NCI-H345 (cell line): Measurements from ENCODE around the gene PLCB1.

Source experiments
- DNase-seq: peaks from one replicate; lab custom pipeline; 2025; lab: John Stamatoyannopoulos, UW

Gene PLCB1

GRCh38 chr20:8507231-8507630 lies 375.2 kb downstream of the PLCB1 start:
- DNase-seq: no peak

- no peak for DNase-seq
These were observed 377.7 kb downstream of the PLCB1 start for GRCh38 chr20:8509809-8510208.

GRCh38 chr20:8510808-8511207 lies 378.7 kb downstream of the PLCB1 start:
- DNase-seq: no peak

- DNase-seq: no peak
These were observed 379.9 kb downstream of the PLCB1 start for GRCh38 chr20:8512003-8512402.

GRCh38 chr20:8515810-8516435 lies 383.9 kb downstream of the PLCB1 start:
- DNase-seq: no peak

GRCh38 chr20:8518878-8519277 lies 386.8 kb downstream of the PLCB1 start:
- DNase-seq: no peak

GRCh38 chr20:8519887-8520286 lies 387.8 kb downstream of the PLCB1 start:
- no peak for DNase-seq

GRCh38 chr20:8522168-8522567 lies 390.1 kb downstream of the PLCB1 start:
- no peak for DNase-seq

GRCh38 chr20:8523684-8524083 lies 391.6 kb downstream of the PLCB1 start:
- no peak for DNase-seq

GRCh38 chr20:8524101-8525016 lies 392.3 kb downstream of the PLCB1 start:
- DNase-seq: no peak

- no peak for DNase-seq
These were observed 392.9 kb downstream of the PLCB1 start for GRCh38 chr20:8525017-8525343.

- no peak for DNase-seq
These were observed 394.5 kb downstream of the PLCB1 start for GRCh38 chr20:8526610-8527009.

- no peak for DNase-seq
These were observed 396.1 kb downstream of the PLCB1 start for GRCh38 chr20:8527998-8528723.

- DNase-seq: no peak
These were observed 398.0 kb downstream of the PLCB1 start for GRCh38 chr20:8530022-8530421.

- no peak for DNase-seq
These were observed 400.1 kb downstream of the PLCB1 start for GRCh38 chr20:8532169-8532568.

- no peak for DNase-seq
These were observed 402.5 kb downstream of the PLCB1 start for GRCh38 chr20:8534368-8535160.

- peak; percentile 14 for DNase-seq
These were observed 403.6 kb downstream of the PLCB1 start for GRCh38 chr20:8535403-8536261.

- no peak for DNase-seq
These were observed 404.2 kb downstream of the PLCB1 start for GRCh38 chr20:8536262-8536618.

GRCh38 chr20:8540466-8540865 lies 408.4 kb downstream of the PLCB1 start:
- no peak for DNase-seq

GRCh38 chr20:8542110-8542486 lies 410.0 kb downstream of the PLCB1 start:
- no peak for DNase-seq

- no peak for DNase-seq
These were observed 413.1 kb downstream of the PLCB1 start for GRCh38 chr20:8545212-8545611.
